ENCODE measurements around the gene STIM1.

STIM1 gene

DNA sequence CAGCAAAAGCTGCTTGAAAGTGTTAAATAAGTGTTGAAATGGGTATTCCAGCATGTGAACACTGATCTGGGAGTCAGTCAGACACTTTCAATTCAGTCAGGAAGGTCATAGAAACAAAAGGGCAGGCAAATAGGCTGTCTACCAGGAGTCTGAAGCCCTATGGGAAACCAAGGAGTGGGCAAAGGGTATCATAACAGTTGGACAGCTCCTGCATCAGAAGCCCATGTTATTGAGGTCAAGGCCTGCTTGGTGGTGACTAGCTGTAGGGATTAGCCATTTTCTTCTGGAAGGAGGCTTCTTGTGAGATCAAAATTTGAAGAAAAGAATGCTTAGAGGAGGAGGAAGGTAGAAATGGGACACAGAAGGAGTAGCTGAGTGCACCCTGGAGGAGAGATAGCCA lies 97.3 kb downstream of the STIM1 start:
- DNase-seq (ENCODE audit: low read depth in 2 of 2): no peak

DNA sequence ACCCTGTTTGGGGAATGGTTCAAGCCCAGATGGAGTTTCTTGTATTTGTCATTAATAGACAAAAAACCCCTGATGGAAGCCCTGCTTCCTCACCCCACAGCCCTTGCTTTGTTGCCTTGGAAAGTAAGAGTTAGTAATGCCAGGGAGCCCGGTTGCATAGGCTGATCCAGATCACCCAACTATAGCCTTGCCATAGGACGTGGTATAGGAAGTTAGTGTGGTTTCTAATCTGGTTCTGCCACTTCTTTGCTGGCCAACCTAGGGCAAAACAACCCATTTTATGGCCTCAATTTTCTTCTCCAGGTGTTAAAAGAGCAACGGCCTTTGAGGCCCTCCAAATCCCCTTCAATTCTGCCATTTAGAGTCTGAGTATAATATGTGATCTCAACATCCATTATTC lies 97.9 kb downstream of the STIM1 start:
- DNase-seq (ENCODE audit: low read depth in 2 of 2): no peak

GRCh38 chr11:3954448-3955298 lies 99.2 kb downstream of the STIM1 start:
- no peak for DNase-seq (ENCODE audit: low read depth in 2 of 2)

DNA sequence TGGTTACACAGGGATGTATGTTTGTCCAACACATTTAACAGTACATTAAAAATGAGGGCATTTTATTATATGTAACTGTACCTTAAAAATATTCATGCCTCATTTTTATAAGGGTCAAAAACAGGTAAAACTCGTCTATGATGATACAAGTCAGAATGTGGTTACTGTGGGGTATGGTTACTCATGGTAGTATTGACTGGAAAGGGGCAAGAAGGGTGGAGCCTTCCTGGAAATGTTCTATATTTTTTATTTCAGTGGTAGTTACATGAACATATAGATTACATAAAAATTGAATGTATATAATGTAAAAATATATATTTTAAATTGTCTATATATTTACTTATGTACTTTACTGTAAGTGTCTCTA lies 99.8 kb downstream of the STIM1 start:
- no peak for DNase-seq (ENCODE audit: low read depth in 2 of 2)

DNA sequence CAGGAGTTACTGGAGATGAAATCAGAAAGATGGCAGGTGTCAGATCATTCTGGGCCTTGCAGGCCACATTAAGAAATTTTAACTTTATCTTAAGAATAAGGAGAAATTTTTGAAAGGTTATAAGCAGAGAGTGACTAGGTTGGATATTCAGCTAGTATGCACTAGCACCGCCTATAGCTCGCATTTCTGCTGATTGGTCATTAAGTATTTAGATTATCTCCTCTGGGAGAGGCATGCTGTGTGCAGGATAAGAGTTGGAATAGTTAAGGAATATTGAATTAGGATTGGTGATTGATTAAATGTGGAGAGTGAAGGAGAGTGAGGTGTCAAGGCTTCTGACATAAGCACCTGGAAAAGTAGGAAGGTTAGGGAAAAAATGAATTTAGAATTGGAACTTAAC lies 100.6 kb downstream of the STIM1 start:
- DNase-seq (ENCODE audit: low read depth in 2 of 2): no peak

GRCh38 chr11:3956748-3957147 lies 101.3 kb downstream of the STIM1 start:
- no peak for DNase-seq (ENCODE audit: low read depth in 2 of 2)

- no peak for DNase-seq (ENCODE audit: low read depth in 2 of 2)
Measured at GRCh38 chr11:3957437-3957836, 102.0 kb downstream of the STIM1 start.

GRCh38 chr11:3958281-3958680 lies 102.8 kb downstream of the STIM1 start:
- DNase-seq (ENCODE audit: low read depth in 2 of 2): no peak

DNA sequence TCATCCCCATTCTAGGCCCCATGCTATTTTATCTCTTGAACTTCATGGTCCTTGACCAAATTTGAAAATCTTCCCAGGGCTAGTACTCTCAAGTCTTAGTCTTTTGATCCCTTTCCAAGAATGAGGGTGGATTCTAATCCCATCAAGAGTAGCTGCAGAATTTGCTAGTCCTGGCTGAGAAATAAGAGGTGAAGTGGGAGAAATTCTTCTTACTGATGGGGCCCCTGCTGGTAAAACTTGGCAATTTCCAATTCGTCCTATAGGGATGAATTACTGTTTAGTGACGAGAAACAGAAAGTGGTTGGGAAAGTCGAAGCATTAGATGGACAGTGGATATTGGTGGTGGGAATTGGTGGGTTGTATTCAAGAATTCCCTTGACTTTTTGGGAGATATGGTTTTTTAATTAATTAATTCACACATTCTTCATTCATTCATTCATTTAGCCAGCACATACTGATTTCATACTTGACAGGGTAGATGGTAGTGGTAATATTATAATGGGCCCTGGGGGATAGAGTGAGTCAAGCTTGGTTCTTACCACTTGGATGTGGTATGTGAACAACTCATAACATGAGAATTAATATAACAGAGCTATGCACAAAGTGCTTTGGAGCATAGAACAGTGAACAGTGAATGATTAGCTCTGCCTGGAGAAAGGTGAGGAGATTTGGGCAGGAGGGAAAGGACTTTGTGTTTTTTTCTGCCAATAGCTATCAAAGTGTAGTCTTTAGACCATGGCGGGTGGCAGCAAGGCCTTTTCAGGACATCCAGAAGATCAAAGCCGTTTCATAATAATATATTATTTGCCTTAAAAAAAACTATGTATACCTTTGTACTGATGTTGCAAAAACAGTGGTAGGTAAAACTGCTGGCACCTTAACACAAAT lies 103.8 kb downstream of the STIM1 start:
- no peak for DNase-seq (ENCODE audit: low read depth in 2 of 2)

GRCh38 chr11:3959903-3960265 lies 104.4 kb downstream of the STIM1 start:
- no peak for DNase-seq (ENCODE audit: low read depth in 2 of 2)

- no peak for DNase-seq (ENCODE audit: low read depth in 2 of 2)
Measured at GRCh38 chr11:3962406-3962840, 107.0 kb downstream of the STIM1 start.

- DNase-seq (ENCODE audit: low read depth in 2 of 2): no peak
Measured at GRCh38 chr11:3964056-3964455, 108.6 kb downstream of the STIM1 start.

- DNase-seq (ENCODE audit: low read depth in 2 of 2): no peak
Measured at GRCh38 chr11:3964935-3965604, 109.6 kb downstream of the STIM1 start.

DNA sequence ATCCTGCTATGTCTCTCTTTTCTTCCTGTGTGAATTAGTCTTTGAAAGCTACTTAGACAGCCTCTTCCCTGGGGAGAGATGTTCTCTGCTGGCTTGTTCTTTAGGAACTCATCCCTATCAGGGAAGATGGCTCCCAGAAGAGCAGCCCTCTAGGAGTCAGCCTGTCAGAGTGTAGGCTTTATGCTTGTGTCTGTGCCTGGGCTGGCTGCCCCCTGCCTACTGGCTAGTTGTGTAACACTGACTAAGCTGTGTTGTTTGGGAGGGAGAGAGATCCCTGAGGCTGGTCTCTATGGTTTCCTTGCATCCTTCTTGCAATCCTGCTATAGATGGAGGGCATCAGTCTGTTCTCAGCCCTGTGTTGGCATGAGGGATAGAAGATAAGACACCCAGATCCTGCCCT lies 112.2 kb downstream of the STIM1 start:
- no peak for DNase-seq (ENCODE audit: low read depth in 2 of 2)

GRCh38 chr11:3969200-3969599 lies 113.7 kb downstream of the STIM1 start:
- no peak for DNase-seq (ENCODE audit: low read depth in 2 of 2)

- DNase-seq (ENCODE audit: low read depth in 2 of 2): no peak
Measured at GRCh38 chr11:3969613-3970012, 114.1 kb downstream of the STIM1 start.

DNA sequence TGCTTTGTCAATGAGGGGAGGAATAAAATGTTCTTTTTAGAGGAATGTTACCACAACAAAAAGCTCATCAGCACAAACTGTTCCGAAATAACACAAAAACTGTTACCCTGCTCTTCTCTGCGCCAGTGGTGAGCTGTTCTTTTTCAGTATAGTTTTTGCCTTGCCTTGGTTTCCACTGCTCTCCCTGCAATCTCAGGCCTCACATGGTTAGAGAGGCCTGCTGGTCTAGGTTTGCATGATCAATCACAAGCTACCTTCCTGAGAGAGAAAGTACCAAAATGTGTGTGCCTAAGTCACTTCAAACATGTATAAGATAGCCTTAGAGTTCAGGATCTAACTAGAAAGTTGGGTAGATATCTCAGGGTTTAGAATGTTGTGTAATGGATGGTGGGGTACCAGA lies 114.6 kb downstream of the STIM1 start:
- no peak for DNase-seq (ENCODE audit: low read depth in 2 of 2)

DNA sequence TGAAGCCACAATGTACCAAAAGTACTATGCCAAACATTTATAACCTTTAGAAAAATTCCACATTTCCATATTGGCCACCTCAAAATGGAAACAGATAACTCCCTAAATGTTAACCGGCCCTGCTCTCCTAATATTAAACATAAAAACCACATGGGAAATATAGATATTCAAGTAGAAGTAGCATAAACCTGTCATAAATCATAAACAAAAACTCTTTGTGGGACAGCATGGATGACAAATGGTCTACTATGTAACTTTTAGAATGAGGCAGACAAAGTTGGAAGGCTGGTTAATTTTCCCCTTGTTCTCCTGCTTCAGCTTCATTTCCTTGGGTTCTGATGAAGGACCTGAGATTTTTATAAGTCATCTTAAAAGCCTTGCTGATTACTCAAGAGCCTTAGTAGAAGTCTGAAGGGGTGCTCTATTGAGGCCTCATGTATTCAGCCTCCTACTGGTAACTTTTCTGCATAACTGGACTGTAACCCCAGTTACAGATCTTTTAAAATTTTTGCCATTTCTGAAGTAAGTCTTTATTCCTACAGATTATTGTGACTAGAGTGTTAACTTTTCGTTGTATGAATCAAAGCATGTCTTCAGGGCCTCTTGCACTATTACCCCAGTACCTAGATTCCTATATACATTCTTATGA lies 116.4 kb downstream of the STIM1 start:
- DNase-seq (ENCODE audit: low read depth in 2 of 2): no peak

DNA sequence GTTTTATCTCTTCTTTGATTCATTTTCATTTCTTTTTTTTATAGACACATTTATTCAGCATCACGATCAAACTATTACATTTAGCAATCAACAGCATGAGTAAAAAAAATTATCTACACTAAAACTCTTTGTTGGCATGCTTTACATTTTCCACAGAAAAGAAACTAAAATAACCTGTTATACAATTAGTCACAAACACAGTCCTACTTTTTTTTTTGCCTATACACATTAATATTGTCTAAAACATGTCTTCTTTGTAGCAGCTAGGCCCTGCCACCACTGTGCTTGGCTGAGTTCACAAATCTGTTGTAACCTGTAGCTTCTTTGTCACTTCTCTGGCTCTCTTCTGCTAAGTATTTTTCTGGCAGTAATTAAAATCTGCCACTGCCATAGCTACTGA lies 117.0 kb downstream of the STIM1 start:
- DNase-seq (ENCODE audit: low read depth in 2 of 2): no peak

- no peak for DNase-seq (ENCODE audit: low read depth in 2 of 2)
Measured at GRCh38 chr11:3977078-3977477, 121.6 kb downstream of the STIM1 start.

DNA sequence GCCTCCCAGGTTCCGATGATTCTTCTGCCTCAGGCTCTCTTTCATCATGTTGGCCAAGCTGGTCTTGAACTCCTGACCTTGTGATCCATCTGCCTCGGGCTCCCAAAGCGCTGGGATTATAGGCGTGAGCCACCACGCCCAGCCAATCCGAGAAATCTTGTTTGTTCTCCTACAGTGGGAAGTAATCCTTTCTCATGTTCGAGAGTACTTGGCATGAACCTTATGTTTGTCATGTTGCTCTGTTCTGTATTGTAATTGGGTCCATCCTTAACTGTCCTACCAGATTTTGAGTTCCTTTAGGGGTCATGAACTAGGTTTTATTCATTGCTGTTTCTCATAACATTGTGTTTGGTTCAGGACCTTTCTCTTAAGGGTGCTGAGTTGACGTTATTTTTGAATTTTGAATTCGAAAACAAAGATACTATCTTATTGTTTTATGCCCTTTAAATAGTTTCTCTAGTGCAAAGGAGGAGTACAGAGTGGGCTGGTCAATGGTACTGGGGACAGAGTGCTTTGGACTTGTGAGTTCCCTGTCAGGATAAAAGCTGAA lies 125.7 kb downstream of the STIM1 start:
- no peak for DNase-seq (ENCODE audit: low read depth in 2 of 2)

DNA sequence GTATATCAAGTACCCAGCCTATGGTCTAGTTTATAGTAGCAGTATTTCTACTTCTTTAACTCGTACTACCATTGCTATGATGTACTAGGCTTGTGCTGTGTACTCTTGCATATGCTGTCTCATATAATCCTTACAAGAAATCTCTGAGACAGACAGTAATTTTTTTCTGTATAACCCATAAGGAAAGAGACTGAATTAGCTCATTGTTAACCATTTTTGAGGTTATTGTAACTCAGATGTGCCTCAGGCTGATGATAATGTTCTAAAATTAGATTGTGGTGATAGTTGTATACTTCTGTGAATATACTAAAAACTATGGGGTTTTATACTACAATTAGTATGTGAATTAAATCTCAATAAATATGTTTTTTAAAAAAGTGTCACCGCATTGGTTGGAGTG lies 127.0 kb downstream of the STIM1 start:
- DNase-seq (ENCODE audit: low read depth in 2 of 2): no peak

All from stimulated activated CD8-positive, alpha-beta memory T cell treated with anti-CD3 and anti-CD28 coated beads, Interleukin-15, amount 100 ng/mL, for 48 hours (primary cell).